SK-N-DZ (cell line): Measurements from ENCODE around the gene LORICRIN.

Experiments
- DNase-seq: peaks from one replicate; pipeline ENCODE4 v3.0.0-alpha.2; 2015; ENCODE audit warnings: low spot score

Gene LORICRIN

DNA sequence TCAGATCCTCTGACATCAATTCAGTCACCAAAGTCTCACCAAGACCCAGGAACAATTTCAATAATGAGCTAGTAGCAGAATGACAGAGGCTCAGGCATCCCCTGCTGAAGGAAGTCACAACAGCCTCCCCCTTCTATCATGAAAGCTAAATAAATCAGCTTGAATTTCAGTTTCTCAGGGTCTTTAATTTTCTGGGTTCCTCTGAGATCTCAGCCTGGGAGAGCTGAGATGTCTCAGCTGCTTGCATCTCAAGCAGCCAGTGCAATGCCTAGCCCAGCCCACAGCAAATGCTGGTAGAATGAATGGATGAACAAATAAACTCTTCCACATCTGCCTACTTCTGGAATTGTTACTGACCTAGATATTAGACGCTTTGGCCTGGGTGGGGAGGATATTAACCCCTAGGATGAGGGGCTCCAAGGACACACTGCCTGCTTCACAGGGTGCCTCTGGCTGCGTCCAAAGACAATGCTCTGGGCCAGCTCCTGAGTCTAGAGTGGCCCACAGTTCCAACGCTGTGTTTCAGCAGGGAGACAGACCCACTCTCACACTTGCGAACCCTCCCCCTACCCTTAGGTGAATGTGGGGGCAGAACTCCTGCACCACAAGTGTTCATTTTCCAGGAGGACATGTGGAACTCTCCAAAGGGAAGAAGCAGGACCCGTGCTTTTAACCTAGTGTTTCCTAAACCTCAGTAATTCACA is 11.2 kb upstream of the LORICRIN start:
- DNase-seq, result no peak

GRCh38 chr1:153250166-153250565 is 9.3 kb upstream of the LORICRIN start:
- DNase-seq, result no peak

DNA sequence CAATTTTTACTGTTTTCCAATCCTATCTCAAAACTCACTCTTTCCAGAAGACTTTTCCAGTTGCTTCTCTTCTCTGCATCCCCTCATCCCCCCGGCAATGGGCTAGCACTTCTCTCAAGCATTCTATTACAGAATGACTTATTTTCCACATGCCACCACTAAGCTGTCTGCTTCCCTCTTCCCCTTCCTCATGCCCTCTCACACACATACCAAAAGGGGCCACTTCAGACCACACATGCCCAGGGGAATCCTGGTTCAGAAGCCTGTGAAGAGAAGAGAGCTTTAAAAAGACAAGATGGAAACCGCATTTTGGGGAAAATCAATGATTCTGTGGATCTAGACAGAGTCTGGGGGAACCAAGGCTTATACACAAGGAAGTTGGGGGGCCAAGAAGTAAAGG is 8.4 kb upstream of the LORICRIN start:
- DNase-seq, result no peak

- DNase-seq, result no peak
Observed at GRCh38 chr1:153251562-153251961, 7.9 kb upstream of the LORICRIN start.

DNA sequence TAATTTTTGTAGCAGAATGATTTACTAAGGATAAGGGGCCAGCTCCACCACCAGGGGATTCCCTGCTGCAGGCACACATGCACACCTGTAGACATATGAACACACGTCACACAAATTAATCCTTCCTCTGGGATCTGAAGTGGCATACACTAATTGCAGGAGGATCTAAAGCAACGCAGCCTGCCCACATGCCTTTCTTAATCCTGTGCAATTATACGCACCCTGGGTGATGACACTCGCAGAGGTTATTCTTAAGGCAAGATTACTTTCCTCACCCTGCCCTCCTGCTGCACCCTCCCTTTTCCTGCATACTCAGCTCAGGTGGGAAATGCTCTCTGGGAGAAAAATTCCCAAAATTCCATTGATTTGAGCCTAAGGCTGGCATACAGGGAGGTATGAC is 7.5 kb upstream of the LORICRIN start:
- no peak for DNase-seq

- no peak for DNase-seq
Observed at GRCh38 chr1:153253076-153253475, 6.4 kb upstream of the LORICRIN start.

- no peak for DNase-seq
Observed at GRCh38 chr1:153253693-153254092, 5.8 kb upstream of the LORICRIN start.

- no peak for DNase-seq
Observed at GRCh38 chr1:153260585-153261280, 1.2 kb downstream of the LORICRIN start.

DNA sequence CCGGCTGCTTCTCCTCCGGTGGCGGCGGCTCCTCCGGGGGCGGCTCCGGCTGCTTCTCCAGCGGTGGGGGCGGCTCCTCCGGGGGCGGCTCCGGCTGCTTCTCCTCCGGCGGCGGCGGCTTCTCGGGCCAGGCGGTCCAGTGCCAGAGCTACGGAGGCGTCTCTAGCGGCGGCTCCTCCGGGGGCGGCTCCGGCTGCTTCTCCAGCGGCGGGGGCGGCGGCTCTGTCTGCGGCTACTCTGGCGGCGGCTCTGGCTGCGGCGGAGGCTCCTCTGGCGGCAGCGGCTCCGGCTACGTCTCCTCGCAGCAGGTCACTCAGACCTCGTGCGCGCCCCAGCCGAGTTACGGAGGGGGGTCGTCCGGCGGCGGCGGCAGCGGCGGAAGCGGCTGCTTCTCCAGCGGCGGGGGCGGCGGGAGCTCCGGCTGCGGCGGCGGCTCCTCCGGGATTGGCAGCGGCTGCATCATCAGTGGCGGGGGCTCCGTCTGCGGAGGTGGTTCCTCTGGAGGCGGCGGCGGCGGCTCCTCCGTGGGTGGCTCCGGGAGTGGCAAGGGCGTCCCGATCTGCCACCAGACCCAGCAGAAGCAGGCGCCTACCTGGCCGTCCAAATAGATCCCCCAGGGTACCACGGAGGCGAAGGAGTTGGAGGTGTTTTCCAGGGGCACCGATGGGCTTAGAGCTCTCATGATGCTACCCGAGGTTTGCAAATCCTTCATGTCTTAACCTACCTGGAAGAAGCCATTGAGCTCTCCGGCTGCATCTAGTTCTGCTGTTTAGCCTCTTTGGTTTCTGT is 2.0 kb downstream of the LORICRIN start:
- DNase-seq, result no peak

GRCh38 chr1:153262070-153262366 is 2.5 kb downstream of the LORICRIN start:
- DNase-seq, result no peak

GRCh38 chr1:153262462-153263157 is 3.1 kb downstream of the LORICRIN start:
- no peak for DNase-seq

DNA sequence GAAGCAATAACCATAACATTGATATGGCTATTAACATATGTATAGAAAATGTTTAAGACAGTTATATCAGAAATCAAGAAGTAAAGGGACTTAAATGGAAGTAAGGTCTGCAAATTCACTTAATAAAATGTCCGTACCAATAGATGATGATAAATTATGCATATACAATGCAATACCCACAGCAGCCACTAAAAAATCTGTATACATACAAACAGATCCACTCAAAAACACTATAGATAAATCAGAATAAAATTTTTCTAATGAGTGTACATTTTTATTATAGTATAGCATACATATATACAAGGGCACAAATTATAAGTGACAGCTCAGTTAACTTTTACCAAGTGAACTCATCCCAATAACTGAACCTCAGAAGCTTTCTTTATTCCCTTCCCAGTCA is 6.0 kb downstream of the LORICRIN start:
- DNase-seq, result no peak

GRCh38 chr1:153271711-153272110 is 12.2 kb downstream of the LORICRIN start:
- DNase-seq, result no peak

GRCh38 chr1:153272186-153272585 is 12.7 kb downstream of the LORICRIN start:
- no peak for DNase-seq

DNA sequence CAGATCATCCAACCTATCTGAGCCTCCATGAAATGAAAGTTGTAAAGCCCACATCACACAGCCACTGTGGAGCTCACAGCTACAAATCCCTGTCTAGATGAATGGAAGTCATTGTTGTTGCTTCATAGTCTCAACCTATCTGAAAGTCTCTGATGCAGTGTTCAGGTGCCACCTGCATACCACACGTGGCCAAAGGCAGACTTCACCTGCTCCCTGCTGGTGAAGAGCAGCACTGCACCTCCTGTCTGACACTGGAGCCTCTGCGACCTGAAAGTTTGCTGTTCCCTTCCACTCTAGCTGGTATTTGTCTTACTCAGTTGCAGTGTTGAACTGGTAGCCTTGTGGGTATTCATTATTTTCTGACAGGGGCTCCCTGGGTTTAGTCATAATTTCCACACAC is 18.4 kb downstream of the LORICRIN start:
- DNase-seq, result no peak

GRCh38 chr1:153288634-153289275 is 29.3 kb downstream of the LORICRIN start:
- DNase-seq, result no peak

- no peak for DNase-seq
Observed at GRCh38 chr1:153291514-153291913, 32.0 kb downstream of the LORICRIN start.

- DNase-seq, result no peak
Observed at GRCh38 chr1:153292185-153292584, 32.7 kb downstream of the LORICRIN start.

DNA sequence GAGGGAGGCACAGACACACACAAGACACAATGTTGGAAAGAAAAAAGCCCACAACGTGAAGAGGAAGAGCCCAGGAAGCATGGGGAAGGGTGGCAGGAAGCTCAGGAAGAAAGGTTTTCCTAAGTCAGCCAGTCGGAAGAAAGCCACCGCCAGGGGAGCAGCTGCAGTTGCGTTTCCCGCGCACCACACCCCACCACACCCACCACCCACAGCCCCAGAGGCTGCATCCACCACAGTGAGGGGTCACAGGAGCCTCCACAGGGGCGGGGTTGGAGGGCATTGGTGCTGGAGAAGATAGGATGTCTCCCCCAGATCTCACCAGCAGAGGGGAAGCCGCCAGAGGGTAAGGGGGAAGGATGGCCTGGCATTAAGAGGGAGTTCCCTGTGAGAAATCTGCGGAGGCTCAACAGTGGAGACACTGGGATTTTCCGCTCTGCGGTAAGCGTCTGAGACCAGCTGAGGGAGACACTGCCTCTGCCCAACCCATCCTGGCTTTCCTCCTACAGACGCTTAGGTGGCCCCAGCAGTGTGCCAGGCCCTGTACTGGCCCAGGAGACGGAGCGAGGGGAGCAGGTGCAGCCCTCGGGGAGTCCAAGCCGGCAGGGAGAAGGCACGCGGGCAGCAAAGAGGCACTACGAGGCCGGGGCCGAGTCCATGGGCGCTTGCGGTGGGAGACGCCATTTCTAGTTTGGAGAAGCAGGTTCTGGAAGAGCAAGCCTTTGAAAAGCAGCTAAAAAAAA is 33.4 kb downstream of the LORICRIN start:
- no peak for DNase-seq

- no peak for DNase-seq
Observed at GRCh38 chr1:153293480-153293775, 33.9 kb downstream of the LORICRIN start.

DNA sequence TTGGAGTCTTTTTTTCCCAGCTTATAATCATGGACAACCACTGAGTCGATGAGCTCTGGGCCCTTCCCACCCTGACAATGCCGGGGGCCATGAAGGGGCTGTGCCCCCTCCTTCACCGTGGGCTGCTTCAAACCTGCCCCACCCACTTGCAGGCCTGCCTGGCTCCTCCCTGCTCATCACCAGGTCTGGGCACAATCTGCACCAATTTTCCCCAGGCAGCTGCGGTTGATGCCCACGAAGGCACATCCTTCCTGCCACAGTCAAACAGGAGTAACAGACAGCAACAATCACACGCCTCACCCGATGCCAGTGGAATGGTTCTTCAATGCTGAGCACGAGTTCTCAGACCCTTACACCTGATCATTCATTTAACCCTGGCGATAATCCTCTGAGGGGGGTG is 34.4 kb downstream of the LORICRIN start:
- DNase-seq, result no peak
